NB4 (cell line): ENCODE measurements around the gene P2RY12.
A peak's percentile ranks its signal among the peaks of the same experiment; 100 is the strongest.

ENCODE experiments used
- DNase-seq: peaks from one replicate; pipeline ENCODE4 v3.0.0; 2010; ENCODE audit warnings: low read depth
- H3K4me3 ChIP-seq: one replicate; pipeline ENCODE4 v1.5.1; 2011; ENCODE audit warnings: mild to moderate bottlenecking, low read depth, low read length, moderate library complexity
- CTCF ChIP-seq: IDR thresholded peaks from one replicate; pipeline ENCODE4 v1.5.1; 2012; ENCODE audit warnings: low read depth, low read length
- MAX ChIP-seq: IDR thresholded peaks from 2 replicates; pipeline ENCODE4 v1.6.1; 2011; ENCODE audit warnings: low read depth, low read length
- MYC ChIP-seq: IDR thresholded peaks from 2 replicates; pipeline ENCODE4 v1.6.1; 2011; ENCODE audit warnings: low read depth, low read length
- POLR2A ChIP-seq: IDR thresholded peaks from 2 replicates; pipeline ENCODE4 v1.6.1; 2011; ENCODE audit warnings: mild to moderate bottlenecking; ENCODE audit not compliant: insufficient read length; ENCODE audit errors: extremely low read depth

The P2RY12 gene

DNA sequence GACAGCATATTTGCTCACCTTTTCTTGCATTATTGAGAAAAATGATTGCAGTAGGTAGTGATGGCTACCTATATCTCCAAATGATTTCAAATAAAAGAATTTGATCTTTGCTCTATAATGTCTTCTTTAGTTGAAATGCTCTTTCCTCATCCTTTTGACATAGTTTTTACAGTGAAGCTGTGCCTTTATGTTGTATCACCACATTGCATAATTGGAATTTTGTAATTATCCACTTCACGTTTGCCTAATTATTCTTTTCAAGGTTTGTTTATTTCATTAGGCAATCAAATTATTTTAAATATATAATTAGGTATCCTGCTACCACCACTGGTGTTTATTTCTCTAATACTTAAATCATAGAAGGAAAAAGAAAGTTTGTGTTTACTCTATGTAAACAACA, 33.9 kb downstream of the P2RY12 start:
- DNase-seq, result no peak
- TF ChIP-seq MAX (no peak), MYC (no peak), CTCF (no peak), POLR2A (no peak)
- H3K4me3 ChIP-seq, result no peak overlapping the region

DNA sequence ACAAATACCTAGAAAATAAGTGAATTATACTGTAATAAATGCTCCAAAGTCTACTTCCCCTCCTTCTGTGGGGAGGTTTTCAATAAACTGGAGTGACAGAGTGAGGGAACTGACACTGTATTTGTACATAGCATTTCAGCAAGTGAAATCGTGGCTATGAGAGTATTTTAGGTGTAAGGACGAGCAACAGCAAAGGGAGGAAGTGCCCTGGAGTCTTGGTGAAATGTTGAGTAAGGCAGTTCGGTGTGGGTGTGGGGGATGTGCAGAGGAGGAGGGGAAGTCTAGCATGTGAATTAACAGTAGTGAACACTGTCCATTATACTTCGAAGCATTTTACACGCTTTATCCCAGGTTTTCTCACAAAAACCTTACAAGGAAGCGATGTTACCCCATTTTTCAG, 37.1 kb downstream of the P2RY12 start:
- TF ChIP-seq MAX (peak; percentile 80), POLR2A (no peak), CTCF (no peak), MYC (peak; percentile 84)
- no peak overlapping the region for H3K4me3 ChIP-seq
- DNase-seq, result peak; percentile 95

- DNase-seq, result peak; percentile 86
- TF ChIP-seq CTCF (no peak), MYC (0 out of 2 replicates have a peak, but pooled peaks have one; percentile 6), MAX (peak; percentile 74), POLR2A (no peak)
- H3K4me3 ChIP-seq, result no peak overlapping the region
These were observed 38.3 kb downstream of the P2RY12 start for GRCh38 chr3:151346292-151346691.

GRCh38 chr3:151345859-151346258, 38.7 kb downstream of the P2RY12 start:
- DNase-seq, result no peak
- H3K4me3 ChIP-seq, result no peak overlapping the region
- TF ChIP-seq MAX, result no peak
- TF ChIP-seq MYC, result no peak

GRCh38 chr3:151331696-151332095, 52.9 kb downstream of the P2RY12 start:
- TF ChIP-seq MYC (no peak), MAX (no peak), POLR2A (no peak), CTCF (no peak)
- no peak for DNase-seq
- no peak overlapping the region for H3K4me3 ChIP-seq

DNA sequence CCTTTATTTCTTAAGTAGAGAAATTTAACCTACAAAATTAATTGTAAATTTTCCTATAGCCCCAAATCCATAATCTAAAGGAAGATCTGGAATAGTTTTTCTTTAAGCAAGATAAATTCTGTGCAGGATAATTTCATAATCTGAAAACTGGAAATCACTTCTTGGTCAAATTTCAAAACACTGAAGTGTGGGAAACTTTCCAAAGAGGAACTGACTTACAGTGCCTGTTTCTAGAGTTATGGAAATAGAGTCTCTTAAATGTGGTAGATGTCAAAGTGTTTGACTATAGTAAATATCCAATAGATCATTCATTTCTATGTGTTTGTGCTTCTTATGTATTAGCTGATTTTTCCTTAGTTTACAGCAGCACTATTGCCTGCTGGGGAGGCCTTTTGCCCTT, 53.7 kb downstream of the P2RY12 start:
- H3K4me3 ChIP-seq, result no peak overlapping the region
- DNase-seq, result peak; percentile 41
- TF ChIP-seq CTCF (no peak), MAX (no peak), MYC (no peak), POLR2A (no peak)
